ENCODE data around the gene C2orf72. TPM values are rescaled to one million over a fixed set of nuclear protein-coding genes. Genes with fewer than 3 reads are reported as not detected.

Gene C2orf72
- total and polyA plus RNA-seq, 2 of the 13 experiments (the other 11 are each of a cell fraction or from before 2014, with no cell fraction given), result 147 to 203 TPM

- TF ChIP-seq, protein P1, sequence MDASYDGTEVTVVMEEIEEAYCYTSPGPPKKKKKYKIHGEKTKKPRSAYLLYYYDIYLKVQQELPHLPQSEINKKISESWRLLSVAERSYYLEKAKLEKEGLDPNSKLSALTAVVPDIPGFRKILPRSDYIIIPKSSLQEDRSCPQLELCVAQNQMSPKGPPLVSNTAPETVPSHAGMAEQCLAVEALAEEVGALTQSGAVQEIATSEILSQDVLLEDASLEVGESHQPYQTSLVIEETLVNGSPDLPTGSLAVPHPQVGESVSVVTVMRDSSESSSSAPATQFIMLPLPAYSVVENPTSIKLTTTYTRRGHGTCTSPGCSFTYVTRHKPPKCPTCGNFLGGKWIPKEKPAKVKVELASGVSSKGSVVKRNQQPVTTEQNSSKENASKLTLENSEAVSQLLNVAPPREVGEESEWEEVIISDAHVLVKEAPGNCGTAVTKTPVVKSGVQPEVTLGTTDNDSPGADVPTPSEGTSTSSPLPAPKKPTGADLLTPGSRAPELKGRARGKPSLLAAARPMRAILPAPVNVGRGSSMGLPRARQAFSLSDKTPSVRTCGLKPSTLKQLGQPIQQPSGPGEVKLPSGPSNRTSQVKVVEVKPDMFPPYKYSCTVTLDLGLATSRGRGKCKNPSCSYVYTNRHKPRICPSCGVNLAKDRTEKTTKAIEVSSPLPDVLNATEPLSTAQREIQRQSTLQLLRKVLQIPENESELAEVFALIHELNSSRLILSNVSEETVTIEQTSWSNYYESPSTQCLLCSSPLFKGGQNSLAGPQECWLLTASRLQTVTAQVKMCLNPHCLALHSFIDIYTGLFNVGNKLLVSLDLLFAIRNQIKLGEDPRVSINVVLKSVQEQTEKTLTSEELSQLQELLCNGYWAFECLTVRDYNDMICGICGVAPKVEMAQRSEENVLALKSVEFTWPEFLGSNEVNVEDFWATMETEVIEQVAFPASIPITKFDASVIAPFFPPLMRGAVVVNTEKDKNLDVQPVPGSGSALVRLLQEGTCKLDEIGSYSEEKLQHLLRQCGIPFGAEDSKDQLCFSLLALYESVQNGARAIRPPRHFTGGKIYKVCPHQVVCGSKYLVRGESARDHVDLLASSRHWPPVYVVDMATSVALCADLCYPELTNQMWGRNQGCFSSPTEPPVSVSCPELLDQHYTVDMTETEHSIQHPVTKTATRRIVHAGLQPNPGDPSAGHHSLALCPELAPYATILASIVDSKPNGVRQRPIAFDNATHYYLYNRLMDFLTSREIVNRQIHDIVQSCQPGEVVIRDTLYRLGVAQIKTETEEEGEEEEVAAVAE (CRISPR knock-in tag; IDR thresholded peaks at IDR 0.05; ENCODE audit: borderline replicate concordance), result no peak
- TF ChIP-seq ZNF484 (CRISPR knock-in tag; IDR thresholded peaks at IDR 0.05; ENCODE audit: borderline replicate concordance, low read depth), result no peak
- TF ChIP-seq, protein P2, sequence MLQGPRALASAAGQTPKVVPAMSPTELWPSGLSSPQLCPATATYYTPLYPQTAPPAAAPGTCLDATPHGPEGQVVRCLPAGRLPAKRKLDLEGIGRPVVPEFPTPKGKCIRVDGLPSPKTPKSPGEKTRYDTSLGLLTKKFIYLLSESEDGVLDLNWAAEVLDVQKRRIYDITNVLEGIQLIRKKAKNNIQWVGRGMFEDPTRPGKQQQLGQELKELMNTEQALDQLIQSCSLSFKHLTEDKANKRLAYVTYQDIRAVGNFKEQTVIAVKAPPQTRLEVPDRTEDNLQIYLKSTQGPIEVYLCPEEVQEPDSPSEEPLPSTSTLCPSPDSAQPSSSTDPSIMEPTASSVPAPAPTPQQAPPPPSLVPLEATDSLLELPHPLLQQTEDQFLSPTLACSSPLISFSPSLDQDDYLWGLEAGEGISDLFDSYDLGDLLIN (CRISPR knock-in tag; IDR thresholded peaks at IDR 0.05; ENCODE audit: borderline replicate concordance), result no peak
- no peak for TF ChIP-seq SRSF4 (IDR thresholded peaks at IDR 0.05; ENCODE audit: low read depth, low read length, poor library complexity, severe bottlenecking)
- no peak for TF ChIP-seq YY1 (IDR thresholded peaks at IDR 0.05; ENCODE audit: insufficient read depth, insufficient replicate concordance, low read depth, low read length)
- TF ChIP-seq RCOR2 (CRISPR knock-in tag; IDR thresholded peaks at IDR 0.05), result 0 out of 2 replicates have a peak, but pooled peaks have one; percentile 59
- no peak for TF ChIP-seq SMARCC2 (IDR thresholded peaks at IDR 0.05)
- no peak for TF ChIP-seq ZNF816 (CRISPR knock-in tag; IDR thresholded peaks at IDR 0.05; ENCODE audit: borderline replicate concordance)
- TF ChIP-seq SALL1 (CRISPR knock-in tag; IDR thresholded peaks at IDR 0.05), result peak; percentile 71
- TF ChIP-seq HMG20A (CRISPR knock-in tag; IDR thresholded peaks at IDR 0.05; ENCODE audit: borderline replicate concordance), result no peak
- no peak; the same call in 1 of the 2 replicates for TF ChIP-seq UBTF (CRISPR knock-in tag; IDR thresholded peaks at IDR 0.05)
- TF ChIP-seq SRSF1 (optimal IDR thresholded peaks at IDR 0.05; ENCODE audit: low read depth, low read length), result no peak
- no peak for TF ChIP-seq REXO4 (CRISPR knock-in tag; IDR thresholded peaks at IDR 0.05; ENCODE audit: borderline replicate concordance)
Measured at GRCh38 chr2:231039821-231040364, 2.6 kb downstream of the C2orf72 start (continued).

All from HepG2 (cell line).